IMR-90 (cell line): ENCODE results near the gene VIT. TPM values are rescaled to one million over a fixed set of nuclear protein-coding genes. Genes with fewer than 3 reads are reported as not detected.

ENCODE experiments used
- ATAC-seq: fragments of 200-7000 bp; cut with Tn5 transposase; 2 replicates; pipeline ENCODE4 v1.9.1; 2020; ENCODE audit warnings: low read depth, mild to moderate bottlenecking, moderate library complexity
- BruUV-seq: library from RNA; stranded (reverse); fragments of 400-500 nt; replicated peaks from 2 replicates; lab custom pipeline; 2021; lab: Mats Ljungman, UMichigan
- CTCF ChIA-PET: fragments of 300-600 bp; formaldehyde crosslinking; extraction: SDS; loops from one replicate; lab custom pipeline; 2021; ENCODE audit warnings: antibody characterized with exemption; lab: Yijun Ruan, JAX
- POLR2A ChIA-PET: fragments of 300-600 bp; sonication (Branson Sonifier 250); formaldehyde crosslinking; loops from one replicate; lab custom pipeline; 2022; ENCODE audit warnings: antibody characterized with exemption; ENCODE audit not compliant: unreplicated experiment; lab: Charles Lee
- DNase-seq: peaks from one replicate; pipeline ENCODE4 v3.0.0; 2013
- H2AFZ ChIP-seq: replicated peaks from 2 replicates; pipeline ENCODE3; 2013; ENCODE audit warnings: low read length, mild to moderate bottlenecking; ENCODE audit not compliant: poor library complexity
- H2AK5ac ChIP-seq: 2 replicates; pipeline ENCODE4 v1.6.1; 2013; ENCODE audit warnings: low read depth, low read length, inconsistent platforms
- H2AK9ac ChIP-seq: replicated peaks from 2 replicates; pipeline ENCODE3; 2013; ENCODE audit warnings: mild to moderate bottlenecking, low read depth, low read length, moderate library complexity; ENCODE audit not compliant: poor library complexity
- H2BK120ac ChIP-seq: 2 replicates; pipeline ENCODE4 v1.6.1; 2013; ENCODE audit warnings: low read depth, low read length, inconsistent platforms
- H2BK15ac ChIP-seq: 3 replicates; pipeline ENCODE4 v1.6.1; 2013; ENCODE audit warnings: low read depth, low read length, inconsistent platforms
- H2BK20ac ChIP-seq: 2 replicates; pipeline ENCODE4 v1.6.1; 2013; ENCODE audit warnings: low read depth, mild to moderate bottlenecking, inconsistent platforms, low read length, moderate library complexity
- H2BK5ac ChIP-seq: 2 replicates; pipeline ENCODE4 v1.6.1; 2013; ENCODE audit warnings: mild to moderate bottlenecking, low read depth, low read length, inconsistent platforms; ENCODE audit not compliant: poor library complexity, severe bottlenecking
- H3K14ac ChIP-seq: replicated peaks from 2 replicates; pipeline ENCODE4 v1.6.1; 2013; ENCODE audit warnings: low read depth, low read length, inconsistent platforms
- H3K18ac ChIP-seq: 2 replicates; pipeline ENCODE4 v1.6.1; 2013; ENCODE audit warnings: low read depth, low read length, control low read depth
- H3K23ac ChIP-seq: 2 replicates; pipeline ENCODE4 v1.6.1; 2013; ENCODE audit warnings: low read depth, low read length, inconsistent platforms
- H3K27ac ChIP-seq: 2 replicates; pipeline ENCODE4 v1.5.1; 2013; ENCODE audit warnings: mild to moderate bottlenecking, control low read depth, low read length; ENCODE audit not compliant: insufficient read depth
- H3K27me3 ChIP-seq: 2 replicates; pipeline ENCODE4 v1.6.1; 2013; ENCODE audit warnings: low read length; ENCODE audit not compliant: control insufficient read depth, insufficient read depth
- H3K36me3 ChIP-seq: 2 replicates; pipeline ENCODE4 v1.6.1; 2013; ENCODE audit warnings: low read length, mixed read lengths; ENCODE audit not compliant: control insufficient read depth, insufficient read depth
- H3K4ac ChIP-seq: 2 replicates; pipeline ENCODE4 v1.6.1; 2013; ENCODE audit warnings: low read depth, low read length, inconsistent platforms
- H3K4me1 ChIP-seq: 2 replicates; pipeline ENCODE4 v1.6.1; 2013; ENCODE audit warnings: low read length, mixed read lengths; ENCODE audit not compliant: control insufficient read depth, insufficient read depth
- H3K4me2 ChIP-seq: 2 replicates; pipeline ENCODE4 v1.6.1; 2013; ENCODE audit warnings: low read depth, mild to moderate bottlenecking, control low read depth, low read length, moderate library complexity
- H3K4me3 ChIP-seq: 2 replicates; pipeline ENCODE4 v1.5.1; 2013; ENCODE audit warnings: low read depth, mild to moderate bottlenecking, control low read depth, low read length, moderate library complexity; ENCODE audit not compliant: insufficient read depth
- H3K56ac ChIP-seq: 2 replicates; pipeline ENCODE4 v1.6.1; 2013; ENCODE audit warnings: low read length, inconsistent platforms; ENCODE audit not compliant: insufficient read depth; ENCODE audit errors: extremely low read depth
- H3K79me1 ChIP-seq, 2 experiments: 2 replicates each; pipeline ENCODE4 v1.6.1; 2013; ENCODE audit warnings: low read length in 2 of 2, inconsistent platforms in 1 of 2, low read depth in 1 of 2
- H3K9ac ChIP-seq: 2 replicates; pipeline ENCODE4 v1.6.1; 2013; ENCODE audit warnings: low read depth, low read length, control low read depth
- H3K9me1 ChIP-seq: 2 replicates; pipeline ENCODE4 v1.6.1; 2013; ENCODE audit warnings: low read length, inconsistent platforms; ENCODE audit not compliant: insufficient read depth
- H3K9me3 ChIP-seq: 2 replicates; pipeline ENCODE4 v1.6.1; 2013; ENCODE audit warnings: low read length; ENCODE audit not compliant: control insufficient read depth, insufficient read depth
- H4K20me1 ChIP-seq: 2 replicates; pipeline ENCODE4 v1.6.1; 2013; ENCODE audit warnings: low read length, inconsistent platforms; ENCODE audit not compliant: insufficient read depth
- H4K5ac ChIP-seq: 2 replicates; pipeline ENCODE4 v1.6.1; 2013; ENCODE audit warnings: mild to moderate bottlenecking, low read depth, low read length, control low read depth
- H4K8ac ChIP-seq, 2 experiments: 2 replicates each; pipeline ENCODE4 v1.6.1; 2013; ENCODE audit warnings: low read depth in 2 of 2, low read length in 2 of 2, control low read depth in 1 of 2, inconsistent platforms in 1 of 2
- H4K91ac ChIP-seq: 2 replicates; pipeline ENCODE4 v1.6.1; 2013; ENCODE audit warnings: low read depth, low read length, inconsistent platforms; ENCODE audit not compliant: insufficient read depth
- MAFK ChIP-seq: IDR thresholded peaks from 2 replicates; pipeline ENCODE4 v1.6.1; 2012; ENCODE audit warnings: low read depth, low read length, improper control_type of control experiment
- MXI1 ChIP-seq: IDR thresholded peaks from 2 replicates; pipeline ENCODE4 v1.6.1; 2012; ENCODE audit warnings: low read depth, mild to moderate bottlenecking, low read length, moderate library complexity, borderline replicate concordance
- POLR2A ChIP-seq: IDR thresholded peaks from 2 replicates; pipeline ENCODE4 v1.6.1; 2012; ENCODE audit warnings: mild to moderate bottlenecking, low read depth, low read length
- dilution Hi-C: fragments of 300-500 bp; cut with HindIII; formaldehyde crosslinking; loops from one replicate; pipeline ENCODE4 v1.14.3; 2018; ENCODE audit warnings: low sequenced_read_pairs; ENCODE audit not compliant: unreplicated experiment
- in situ Hi-C: fragments of 300-500 bp; cut with MboI; formaldehyde crosslinking; loops from 3 replicates; pipeline ENCODE4 v1.14.3; 2019; ENCODE audit warnings: low sequenced_read_pairs, inconsistent platforms, mixed read lengths
- intact Hi-C: fragments of 100-400 bp; cut with micrococcal nuclease; formaldehyde crosslinking; loops from 2 replicates; pipeline ENCODE4 v1.10.0; 2022
- polyA plus RNA-seq, 3 experiments: library from polyadenylated mRNA; depleted of rRNA; stranded (reverse); fragments of >200 nt; gene quantifications; 2 replicates each; pipeline ENCODE4 v1.2.3, GENCODE V29; 2012; ENCODE audit warnings: low replicate concordance in 1 of 3
- total RNA-seq: library from RNA; depleted of rRNA; stranded (reverse); fragments of >200 nt; gene quantifications from 2 replicates; pipeline ENCODE4 v1.2.3, GENCODE V29; 2012

Gene VIT
- total and polyA plus RNA-seq, 2 of the 4 experiments (the other 2 are of a cell fraction), result under 0.01 TPM; not detected in 1

- H3K9me1 ChIP-seq, result peaks cover 7% of the 10 kb centered on the region
- H3K4ac ChIP-seq, result peak overlapping the region; percentile 44
- BruUV-seq, result no TSS peak
- no peaks in the 10 kb centered on the region for H4K20me1 ChIP-seq
- peak overlapping the region in 1 of 2 experiments; percentile 35; a peak in 1 of 4 replicates for H4K8ac ChIP-seq
- no peak overlapping the region for H3K23ac ChIP-seq
- no peaks in the 10 kb centered on the region for H3K79me1 ChIP-seq
- no peak overlapping the region for H3K27ac ChIP-seq
- H3K4me1 ChIP-seq, result peaks cover 10% of the 10 kb centered on the region
- H3K36me3 ChIP-seq, result no peaks in the 10 kb centered on the region
- dilution Hi-C loops (no loop called here), intact Hi-C loops (no loop called here), in situ Hi-C loops (loop anchor here (10.0 kb wide), 1 partner anchor 153 kb away; no protein-coding TSS in a partner anchor)
- ChIA-PET CTCF (interaction anchor here (0.6 kb wide), 1 partner anchor 70 kb away, joined by 3 read pairs; no protein-coding TSS in a partner anchor), POLR2A (no interaction called here)
- peak overlapping the region; percentile 38; the same call in 2 of the 3 replicates for H2BK15ac ChIP-seq
- peak overlapping the region; percentile 79; the same call in 1 of the 2 replicates for H2BK20ac ChIP-seq
- DNase-seq (no peak), ATAC-seq (no peak)
- H3K9me3 ChIP-seq, result no peaks in the 10 kb centered on the region
- H4K5ac ChIP-seq, result no peak overlapping the region
- no peak overlapping the region for H3K56ac ChIP-seq
- H4K91ac ChIP-seq, result peak overlapping the region; percentile 12; the same call in 1 of the 2 replicates
- no peak overlapping the region for H3K9ac ChIP-seq
- peak overlapping the region; percentile 18; the same call in 1 of the 2 replicates for H2AK5ac ChIP-seq
- no peak overlapping the region for H3K14ac ChIP-seq
- H2BK120ac ChIP-seq, result peak overlapping the region; percentile 54
- H3K18ac ChIP-seq, result no peak overlapping the region; the same call in 1 of the 2 replicates
- no peak for TF ChIP-seq MAFK
- no peak for TF ChIP-seq MXI1
- TF ChIP-seq POLR2A, result no peak
- no peak overlapping the region for H2AFZ ChIP-seq
- peak overlapping the region; percentile 9; the same call in 1 of the 2 replicates for H3K4me2 ChIP-seq
- no peak overlapping the region for H3K4me3 ChIP-seq
- no peaks in the 10 kb centered on the region for H3K27me3 ChIP-seq
- no peak overlapping the region for H2AK9ac ChIP-seq
- no peak overlapping the region for H2BK5ac ChIP-seq
Measured at GRCh38 chr2:36677386-36677785, 19.1 kb upstream of the VIT start.
